ENCODE results near the gene OR14J1.

GRCh38 chr6:29354980-29355379 lies 53.5 kb downstream of the OR14J1 start:
- TF ChIP-seq CTCF (conservative IDR thresholded peaks at IDR 0.05; ENCODE audit: low read depth in 2 of 2) = no peak
- no peak for TF ChIP-seq POLR2AphosphoS5 (IDR thresholded peaks at IDR 0.05; ENCODE audit: low read depth)
- TF ChIP-seq STAT1 (IDR thresholded peaks at IDR 0.05; ENCODE audit: unreplicated experiment) = no peak
- TF ChIP-seq EZH2 (IDR thresholded peaks at IDR 0.05; ENCODE audit: low read depth, unreplicated experiment) = no peak
- TF ChIP-seq EZH2phosphoT487 (IDR thresholded peaks at IDR 0.05; ENCODE audit: unreplicated experiment) = no peak
- TF ChIP-seq JUNB (IDR thresholded peaks at IDR 0.05; ENCODE audit: unreplicated experiment) = no peak
- TF ChIP-seq ZNF331 (CRISPR knock-in tag; IDR thresholded peaks at IDR 0.05; ENCODE audit: low read depth) = no peak
- TF ChIP-seq CREB1 (CRISPR knock-in tag; IDR thresholded peaks at IDR 0.05; ENCODE audit: low read depth) = no peak
- TF ChIP-seq NANOG (IDR thresholded peaks at IDR 0.05; ENCODE audit: borderline replicate concordance) = no peak
- no peak for TF ChIP-seq REST (IDR thresholded peaks at IDR 0.05; ENCODE audit: unreplicated experiment)
- no peak for TF ChIP-seq ZNF114 (CRISPR knock-in tag; IDR thresholded peaks at IDR 0.05)
- TF ChIP-seq ETS1 (IDR thresholded peaks at IDR 0.05) = no peak
